Measurements from ENCODE around the gene DSE.

GRCh38 chr6:116430860-116431259 lies 60.1 kb downstream of the DSE start:
- TF ChIP-seq CTCF (conservative IDR thresholded peaks at IDR 0.05 in 1 of 2, IDR thresholded peaks at IDR 0.05 in 1 of 2; ENCODE audit: low read depth in 1 of 2, low read length in 2 of 2) (no peak), EZH2 (IDR thresholded peaks at IDR 0.05; ENCODE audit: low read length, missing control alignments) (no peak)
